Measurements from ENCODE around the gene RASGRF1. TPM values are rescaled to one million over a fixed set of nuclear protein-coding genes. Genes with fewer than 3 reads are reported as not detected.

Gene RASGRF1
- polyA plus RNA-seq, 1 donor from 2014 or later = 11.0 TPM

DNA sequence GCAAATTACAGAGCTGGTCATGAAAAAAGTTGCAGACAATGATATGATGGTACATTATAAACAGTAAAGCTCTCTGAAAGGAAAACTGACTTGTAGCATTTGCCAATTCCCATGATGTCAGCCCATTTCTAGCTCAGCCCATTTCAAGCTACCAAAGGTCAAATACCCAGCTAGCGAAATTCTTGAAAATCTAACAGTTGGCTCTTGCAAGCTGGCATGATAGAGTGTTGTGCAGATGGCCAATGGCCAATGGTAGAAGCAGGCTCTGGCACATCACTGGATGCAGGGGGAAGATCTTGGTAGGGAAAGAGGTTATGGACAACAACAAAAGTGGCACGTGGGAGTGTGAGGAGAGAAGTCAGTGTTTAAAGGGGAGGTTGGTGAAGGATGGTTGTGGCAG lies 36.7 kb downstream of the RASGRF1 start:
- Histone ChIP-seq H3K9me2 (ENCODE audit: insufficient read depth, low read length) (no peaks in the 10 kb centered on the region), H3K9me3 (ENCODE audit: low read length) (no peaks in the 10 kb centered on the region), H4K20me1 (ENCODE audit: insufficient read depth) (no peaks in the 10 kb centered on the region), H3K36me3 (ENCODE audit: insufficient read depth, low read length) (peaks cover 5% of the 10 kb centered on the region), H3F3A (ENCODE audit: insufficient read depth, low read length, poor library complexity, severe bottlenecking) (no peaks in the 10 kb centered on the region), H3K4me3 (ENCODE audit: low read length) (no peak overlapping the region), H3K4me2 (ENCODE audit: low read length) (no peak overlapping the region), H3K27me3 (ENCODE audit: insufficient read depth, low read depth, low read length) (no peaks in the 10 kb centered on the region), H2AFZ (ENCODE audit: low read depth, low read length) (no peak overlapping the region), H3K27ac (ENCODE audit: low read length) (no peak overlapping the region), H3K9ac (ENCODE audit: low read length) (no peak overlapping the region), H3K79me2 (replicated peaks; ENCODE audit: insufficient read depth, low read length) (no peaks in the 10 kb centered on the region)
- TF ChIP-seq, protein P1, sequence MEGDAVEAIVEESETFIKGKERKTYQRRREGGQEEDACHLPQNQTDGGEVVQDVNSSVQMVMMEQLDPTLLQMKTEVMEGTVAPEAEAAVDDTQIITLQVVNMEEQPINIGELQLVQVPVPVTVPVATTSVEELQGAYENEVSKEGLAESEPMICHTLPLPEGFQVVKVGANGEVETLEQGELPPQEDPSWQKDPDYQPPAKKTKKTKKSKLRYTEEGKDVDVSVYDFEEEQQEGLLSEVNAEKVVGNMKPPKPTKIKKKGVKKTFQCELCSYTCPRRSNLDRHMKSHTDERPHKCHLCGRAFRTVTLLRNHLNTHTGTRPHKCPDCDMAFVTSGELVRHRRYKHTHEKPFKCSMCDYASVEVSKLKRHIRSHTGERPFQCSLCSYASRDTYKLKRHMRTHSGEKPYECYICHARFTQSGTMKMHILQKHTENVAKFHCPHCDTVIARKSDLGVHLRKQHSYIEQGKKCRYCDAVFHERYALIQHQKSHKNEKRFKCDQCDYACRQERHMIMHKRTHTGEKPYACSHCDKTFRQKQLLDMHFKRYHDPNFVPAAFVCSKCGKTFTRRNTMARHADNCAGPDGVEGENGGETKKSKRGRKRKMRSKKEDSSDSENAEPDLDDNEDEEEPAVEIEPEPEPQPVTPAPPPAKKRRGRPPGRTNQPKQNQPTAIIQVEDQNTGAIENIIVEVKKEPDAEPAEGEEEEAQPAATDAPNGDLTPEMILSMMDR (IDR thresholded peaks at IDR 0.05; ENCODE audit: poor library complexity, severe bottlenecking) = no peak
- TF ChIP-seq MXI1 (conservative IDR thresholded peaks at IDR 0.05; ENCODE audit: poor library complexity, severe bottlenecking) (no peak), RAD21 (conservative IDR thresholded peaks at IDR 0.05) (no peak), EP300 (conservative IDR thresholded peaks at IDR 0.05; ENCODE audit: poor library complexity, severe bottlenecking) (no peak), POLR2AphosphoS5 (IDR thresholded peaks at IDR 0.05) (no peak), SMC3 (conservative IDR thresholded peaks at IDR 0.05; ENCODE audit: poor library complexity) (no peak), EZH2 (IDR thresholded peaks at IDR 0.05; ENCODE audit: borderline replicate concordance, insufficient read depth, low read length, poor library complexity, severe bottlenecking) (no peak), TAF1 (IDR thresholded peaks at IDR 0.05; ENCODE audit: low read depth) (no peak)
- TF ChIP-seq, protein P2, sequence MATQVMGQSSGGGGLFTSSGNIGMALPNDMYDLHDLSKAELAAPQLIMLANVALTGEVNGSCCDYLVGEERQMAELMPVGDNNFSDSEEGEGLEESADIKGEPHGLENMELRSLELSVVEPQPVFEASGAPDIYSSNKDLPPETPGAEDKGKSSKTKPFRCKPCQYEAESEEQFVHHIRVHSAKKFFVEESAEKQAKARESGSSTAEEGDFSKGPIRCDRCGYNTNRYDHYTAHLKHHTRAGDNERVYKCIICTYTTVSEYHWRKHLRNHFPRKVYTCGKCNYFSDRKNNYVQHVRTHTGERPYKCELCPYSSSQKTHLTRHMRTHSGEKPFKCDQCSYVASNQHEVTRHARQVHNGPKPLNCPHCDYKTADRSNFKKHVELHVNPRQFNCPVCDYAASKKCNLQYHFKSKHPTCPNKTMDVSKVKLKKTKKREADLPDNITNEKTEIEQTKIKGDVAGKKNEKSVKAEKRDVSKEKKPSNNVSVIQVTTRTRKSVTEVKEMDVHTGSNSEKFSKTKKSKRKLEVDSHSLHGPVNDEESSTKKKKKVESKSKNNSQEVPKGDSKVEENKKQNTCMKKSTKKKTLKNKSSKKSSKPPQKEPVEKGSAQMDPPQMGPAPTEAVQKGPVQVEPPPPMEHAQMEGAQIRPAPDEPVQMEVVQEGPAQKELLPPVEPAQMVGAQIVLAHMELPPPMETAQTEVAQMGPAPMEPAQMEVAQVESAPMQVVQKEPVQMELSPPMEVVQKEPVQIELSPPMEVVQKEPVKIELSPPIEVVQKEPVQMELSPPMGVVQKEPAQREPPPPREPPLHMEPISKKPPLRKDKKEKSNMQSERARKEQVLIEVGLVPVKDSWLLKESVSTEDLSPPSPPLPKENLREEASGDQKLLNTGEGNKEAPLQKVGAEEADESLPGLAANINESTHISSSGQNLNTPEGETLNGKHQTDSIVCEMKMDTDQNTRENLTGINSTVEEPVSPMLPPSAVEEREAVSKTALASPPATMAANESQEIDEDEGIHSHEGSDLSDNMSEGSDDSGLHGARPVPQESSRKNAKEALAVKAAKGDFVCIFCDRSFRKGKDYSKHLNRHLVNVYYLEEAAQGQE (IDR thresholded peaks at IDR 0.05; ENCODE audit: borderline replicate concordance) = no peak

DNA sequence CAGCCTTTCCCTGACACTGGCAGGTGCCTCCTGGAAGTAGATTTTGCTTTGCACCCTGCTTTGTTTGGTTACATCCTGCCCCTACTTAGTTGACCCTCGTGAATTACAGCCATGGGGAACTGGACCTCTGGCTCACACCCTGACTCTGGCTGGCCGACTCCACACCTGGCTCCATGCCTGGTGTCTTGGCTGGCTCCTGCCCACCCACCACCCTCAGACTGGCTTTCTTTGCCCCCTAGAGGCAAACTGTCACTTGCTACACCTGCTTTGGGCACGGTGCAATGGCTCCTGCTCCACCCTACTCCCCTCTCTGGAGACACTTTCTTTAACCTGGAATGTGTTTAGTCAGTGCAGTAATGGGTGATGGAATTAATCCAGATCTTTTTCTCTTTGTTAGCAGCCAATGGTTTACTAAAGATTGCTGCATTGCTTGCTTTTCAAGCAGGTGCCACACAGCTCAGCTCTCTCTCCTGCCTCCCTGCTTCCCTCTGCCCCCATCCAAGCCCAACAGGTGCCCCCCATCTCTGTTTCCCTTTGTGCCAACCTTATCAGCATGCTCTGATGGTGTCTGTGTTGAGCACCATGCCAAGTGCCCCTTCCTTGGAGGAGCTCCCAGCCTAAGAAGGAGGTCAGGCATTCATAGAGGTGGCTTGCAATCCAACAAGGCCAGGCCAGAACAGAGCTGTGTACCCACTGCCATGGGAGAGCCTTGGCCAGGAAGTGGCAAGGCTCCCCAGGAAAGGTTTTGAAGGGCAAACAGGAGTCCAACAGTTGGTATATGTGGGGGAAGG lies 38.4 kb downstream of the RASGRF1 start:
- no peaks in the 10 kb centered on the region for H4K20me1 ChIP-seq (ENCODE audit: insufficient read depth)
- no peak overlapping the region for H3K4me2 ChIP-seq (ENCODE audit: low read length)
- no peak overlapping the region for H3K27ac ChIP-seq (ENCODE audit: low read length)
- no peak overlapping the region for H3K9ac ChIP-seq (ENCODE audit: low read length)
- H3F3A ChIP-seq (ENCODE audit: insufficient read depth, low read length, poor library complexity, severe bottlenecking) = no peaks in the 10 kb centered on the region
- H3K9me2 ChIP-seq (ENCODE audit: insufficient read depth, low read length) = no peaks in the 10 kb centered on the region
- TF ChIP-seq MXI1 (conservative IDR thresholded peaks at IDR 0.05; ENCODE audit: poor library complexity, severe bottlenecking) (no peak), EZH2 (IDR thresholded peaks at IDR 0.05; ENCODE audit: borderline replicate concordance, insufficient read depth, low read length, poor library complexity, severe bottlenecking) (no peak), TAF1 (IDR thresholded peaks at IDR 0.05; ENCODE audit: low read depth) (no peak), EP300 (conservative IDR thresholded peaks at IDR 0.05; ENCODE audit: poor library complexity, severe bottlenecking) (no peak), RAD21 (conservative IDR thresholded peaks at IDR 0.05) (no peak), SMC3 (conservative IDR thresholded peaks at IDR 0.05; ENCODE audit: poor library complexity) (no peak), POLR2AphosphoS5 (IDR thresholded peaks at IDR 0.05) (no peak)
- TF ChIP-seq, protein P2 (IDR thresholded peaks at IDR 0.05; ENCODE audit: borderline replicate concordance) = no peak
- TF ChIP-seq, protein P1 (IDR thresholded peaks at IDR 0.05; ENCODE audit: poor library complexity, severe bottlenecking) = no peak
- peaks cover 3% of the 10 kb centered on the region for H3K36me3 ChIP-seq (ENCODE audit: insufficient read depth, low read length)
- no peak overlapping the region for H3K4me3 ChIP-seq (ENCODE audit: low read length)
- H3K79me2 ChIP-seq (replicated peaks; ENCODE audit: insufficient read depth, low read length) = no peaks in the 10 kb centered on the region
- H2AFZ ChIP-seq (ENCODE audit: low read depth, low read length) = no peak overlapping the region
- H3K9me3 ChIP-seq (ENCODE audit: low read length) = no peaks in the 10 kb centered on the region
- no peaks in the 10 kb centered on the region for H3K27me3 ChIP-seq (ENCODE audit: insufficient read depth, low read depth, low read length)

Measured in neural cell (in vitro differentiated cells).